Activated T-cell treated with anti-CD3 and anti-CD28 coated beads, Interleukin-2, amount 50 U/mL, for 24 hours (primary cell): ENCODE data around the gene FRMD4B.

ENCODE experiments used
- DNase-seq: peaks from one replicate; pipeline ENCODE4 v3.0.0-alpha.2; 2020
- H3K27ac Mint-ChIP-seq: 2 replicates; pipeline ENCODE4 v1.8.0; 2020; ENCODE audit warnings: mild to moderate bottlenecking, mixed read lengths
- H3K27me3 Mint-ChIP-seq: 2 replicates; pipeline ENCODE4 v1.8.0; 2020; ENCODE audit warnings: mixed read lengths
- H3K36me3 Mint-ChIP-seq: 2 replicates; pipeline ENCODE4 v1.8.0; 2020; ENCODE audit warnings: low read depth, mixed read lengths
- H3K4me1 Mint-ChIP-seq: 2 replicates; pipeline ENCODE4 v1.8.0; 2020; ENCODE audit warnings: low read depth, mixed read lengths
- H3K4me3 Mint-ChIP-seq: 2 replicates; pipeline ENCODE4 v1.8.0; 2020; ENCODE audit warnings: mild to moderate bottlenecking, moderate library complexity, mixed read lengths
- H3K9me3 Mint-ChIP-seq: 2 replicates; pipeline ENCODE4 v1.8.0; 2020; ENCODE audit warnings: mixed read lengths

FRMD4B gene

DNA sequence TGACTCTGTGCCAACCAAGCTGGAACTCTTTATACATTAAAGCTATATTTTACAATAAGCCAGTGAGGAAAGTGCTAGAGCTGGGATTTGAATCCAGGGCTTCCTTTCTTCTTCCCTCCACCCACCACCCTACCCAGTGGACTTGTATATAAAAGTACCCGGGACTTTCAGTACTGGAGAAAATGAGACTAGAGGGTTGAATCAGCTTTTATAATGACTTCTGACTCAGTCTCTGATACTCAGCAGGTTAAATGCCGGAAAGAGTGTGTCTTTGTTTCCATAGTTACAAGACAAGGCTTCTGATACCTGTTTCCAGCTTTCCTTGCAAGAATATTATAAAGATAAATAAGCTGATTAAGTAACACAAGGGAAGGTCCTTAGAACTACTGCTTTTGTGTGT is 80.9 kb downstream of the FRMD4B start:
- H3K36me3 Mint-ChIP-seq: no peaks in the 10 kb centered on the region
- H3K27me3 Mint-ChIP-seq: no peaks in the 10 kb centered on the region
- peak overlapping the region; percentile 40 for H3K27ac Mint-ChIP-seq
- no peak overlapping the region for H3K4me3 Mint-ChIP-seq
- no peak for DNase-seq
- H3K9me3 Mint-ChIP-seq: no peaks in the 10 kb centered on the region
- H3K4me1 Mint-ChIP-seq: peaks cover 25% of the 10 kb centered on the region

DNA sequence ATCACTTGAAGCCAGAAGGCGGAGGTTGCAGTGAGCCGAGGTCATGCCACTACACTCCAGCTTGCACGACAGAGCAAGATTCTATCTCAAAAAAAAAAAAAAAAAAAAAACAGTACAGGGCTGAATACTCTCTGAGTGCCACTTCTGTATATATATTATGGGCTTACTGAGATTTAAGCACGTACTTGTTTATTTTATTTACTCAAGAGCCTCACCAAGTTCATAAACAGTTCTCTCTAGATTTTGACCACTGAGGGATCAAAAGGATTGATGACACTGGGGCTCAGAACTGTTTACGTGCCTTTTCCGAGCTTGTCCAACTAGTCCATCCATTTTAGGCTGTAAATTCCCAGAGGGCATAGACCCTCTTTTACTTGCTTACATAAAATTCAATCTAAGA is 81.5 kb downstream of the FRMD4B start:
- no peaks in the 10 kb centered on the region for H3K27me3 Mint-ChIP-seq
- H3K36me3 Mint-ChIP-seq: no peaks in the 10 kb centered on the region
- H3K9me3 Mint-ChIP-seq: no peaks in the 10 kb centered on the region
- peaks cover 25% of the 10 kb centered on the region for H3K4me1 Mint-ChIP-seq
- H3K4me3 Mint-ChIP-seq: no peak overlapping the region
- DNase-seq: no peak
- no peak overlapping the region for H3K27ac Mint-ChIP-seq

DNA sequence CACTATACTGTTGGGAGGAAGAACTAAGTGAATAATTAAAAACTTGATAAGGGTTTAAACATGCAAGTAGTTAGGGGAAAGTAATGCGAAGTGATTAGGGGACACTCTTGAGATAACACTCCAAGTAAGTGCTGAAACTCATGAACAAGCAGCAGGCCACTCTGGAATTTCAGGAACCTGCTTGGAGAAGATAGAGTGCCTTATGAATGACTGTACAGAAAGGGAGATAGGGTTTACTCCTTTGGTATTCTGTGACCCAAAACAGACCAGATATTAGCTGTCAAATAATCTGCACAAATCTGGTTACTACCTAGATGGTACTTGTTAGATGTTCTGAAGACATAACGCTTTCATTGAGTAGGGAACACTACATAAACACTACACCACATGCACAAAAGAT is 85.6 kb downstream of the FRMD4B start:
- no peaks in the 10 kb centered on the region for H3K27me3 Mint-ChIP-seq
- peaks cover 11% of the 10 kb centered on the region for H3K4me1 Mint-ChIP-seq
- no peak overlapping the region for H3K4me3 Mint-ChIP-seq
- no peak for DNase-seq
- H3K27ac Mint-ChIP-seq: no peak overlapping the region
- no peaks in the 10 kb centered on the region for H3K9me3 Mint-ChIP-seq
- no peaks in the 10 kb centered on the region for H3K36me3 Mint-ChIP-seq

DNA sequence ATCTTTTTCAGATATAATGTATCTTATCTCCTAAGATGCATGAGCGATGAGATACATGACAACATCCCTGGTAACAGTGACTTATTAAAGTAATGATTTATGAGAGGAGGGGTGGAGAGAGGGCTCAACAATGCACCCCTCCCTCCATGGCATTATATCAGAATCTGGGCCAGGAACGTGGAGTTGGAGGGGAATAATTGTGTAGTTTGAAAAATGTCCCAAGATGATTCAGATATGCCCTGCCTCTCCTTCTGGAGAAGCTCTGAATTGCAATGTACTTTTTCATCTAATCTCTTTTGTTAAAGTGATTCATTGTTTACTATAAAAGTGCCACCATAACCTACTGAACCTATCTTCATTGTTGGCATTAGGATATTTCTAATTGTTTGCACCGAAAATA is 86.5 kb downstream of the FRMD4B start:
- DNase-seq: no peak
- Mint-ChIP-seq H3K27me3 (no peaks in the 10 kb centered on the region), H3K4me1 (peaks cover 2% of the 10 kb centered on the region), H3K9me3 (no peaks in the 10 kb centered on the region), H3K4me3 (no peak overlapping the region), H3K36me3 (no peaks in the 10 kb centered on the region), H3K27ac (no peak overlapping the region)

DNA sequence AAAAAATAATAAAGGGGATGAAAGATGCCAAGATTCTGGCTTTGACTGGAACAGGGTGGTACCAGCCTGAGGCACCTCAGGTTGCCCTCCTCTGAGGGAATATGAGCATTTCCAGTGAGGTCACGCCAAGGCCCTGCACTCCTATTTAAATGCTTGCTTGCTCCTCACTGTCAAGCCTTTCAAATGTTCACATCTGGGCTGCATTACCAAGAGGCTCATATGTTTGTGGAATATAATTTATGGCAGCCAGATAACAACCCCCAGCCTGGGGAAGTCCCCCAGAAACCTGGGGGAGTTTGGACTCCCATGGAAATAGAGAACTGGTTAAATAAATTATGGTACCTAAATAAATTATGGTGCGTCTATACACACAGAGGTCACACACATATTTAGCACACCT is 88.4 kb downstream of the FRMD4B start:
- no peak for DNase-seq
- Mint-ChIP-seq H3K4me1 (peaks cover 7% of the 10 kb centered on the region), H3K9me3 (no peaks in the 10 kb centered on the region), H3K4me3 (no peak overlapping the region), H3K27ac (no peak overlapping the region), H3K27me3 (no peaks in the 10 kb centered on the region), H3K36me3 (no peaks in the 10 kb centered on the region)

DNA sequence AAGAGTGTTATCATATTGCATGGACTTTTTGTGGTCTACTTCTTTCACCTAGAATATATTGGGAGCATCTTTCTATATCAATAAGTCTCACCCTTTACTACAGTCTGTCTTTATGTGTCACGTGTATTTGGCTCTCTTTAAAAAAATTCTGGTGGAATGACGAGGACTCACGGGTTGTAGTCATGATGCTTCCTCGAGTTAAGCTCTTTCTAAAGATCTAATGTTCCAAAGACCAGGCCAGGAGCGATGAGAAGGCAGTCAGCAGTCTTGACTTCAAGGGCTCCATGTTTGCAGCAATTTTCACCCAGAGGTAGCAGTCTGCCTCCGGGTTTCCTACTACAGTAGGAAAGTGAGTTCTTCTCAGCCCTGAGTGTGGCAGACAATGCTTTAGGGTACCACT is 88.9 kb downstream of the FRMD4B start:
- H3K27me3 Mint-ChIP-seq: no peaks in the 10 kb centered on the region
- H3K4me1 Mint-ChIP-seq: peaks cover 4% of the 10 kb centered on the region
- H3K9me3 Mint-ChIP-seq: no peaks in the 10 kb centered on the region
- no peaks in the 10 kb centered on the region for H3K36me3 Mint-ChIP-seq
- no peak overlapping the region for H3K27ac Mint-ChIP-seq
- no peak overlapping the region for H3K4me3 Mint-ChIP-seq
- no peak for DNase-seq

DNA sequence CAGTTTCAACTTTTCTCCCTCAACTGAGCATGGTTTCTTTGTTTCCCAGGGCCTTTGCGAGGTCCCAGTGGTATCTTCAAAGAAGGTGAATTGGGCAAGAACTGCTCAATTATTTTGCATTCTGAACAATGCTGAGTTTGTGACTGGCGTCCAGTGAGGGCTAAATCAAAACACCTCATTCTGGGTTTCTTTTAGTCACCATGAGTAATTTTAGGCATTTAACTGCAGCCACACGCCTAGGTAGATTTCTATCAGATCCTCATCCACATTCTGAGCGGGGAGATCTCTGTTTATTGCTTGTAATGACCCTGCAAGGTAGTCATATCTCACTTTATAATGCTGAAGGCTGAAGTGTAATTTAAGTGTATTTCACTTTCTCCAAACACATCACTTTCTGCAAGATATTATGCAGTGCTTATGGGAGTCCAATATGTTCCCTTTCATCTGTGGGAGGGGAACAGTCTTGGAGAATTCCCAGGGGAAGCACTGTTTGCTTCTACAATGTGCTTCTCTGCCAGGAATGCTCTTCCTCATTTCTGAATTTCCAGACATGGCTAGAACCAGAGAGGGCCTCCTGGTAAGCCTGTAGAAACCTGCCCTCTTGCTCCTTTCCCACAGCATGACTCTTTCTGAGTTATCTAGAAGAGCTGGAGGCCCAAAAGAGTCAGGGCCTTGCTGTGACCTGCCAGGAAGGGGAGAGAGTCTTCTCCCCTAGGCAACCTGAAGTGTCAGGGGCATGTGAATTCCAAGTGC is 91.7 kb downstream of the FRMD4B start:
- peaks cover 9% of the 10 kb centered on the region for H3K4me1 Mint-ChIP-seq
- no peak overlapping the region for H3K4me3 Mint-ChIP-seq

DNA sequence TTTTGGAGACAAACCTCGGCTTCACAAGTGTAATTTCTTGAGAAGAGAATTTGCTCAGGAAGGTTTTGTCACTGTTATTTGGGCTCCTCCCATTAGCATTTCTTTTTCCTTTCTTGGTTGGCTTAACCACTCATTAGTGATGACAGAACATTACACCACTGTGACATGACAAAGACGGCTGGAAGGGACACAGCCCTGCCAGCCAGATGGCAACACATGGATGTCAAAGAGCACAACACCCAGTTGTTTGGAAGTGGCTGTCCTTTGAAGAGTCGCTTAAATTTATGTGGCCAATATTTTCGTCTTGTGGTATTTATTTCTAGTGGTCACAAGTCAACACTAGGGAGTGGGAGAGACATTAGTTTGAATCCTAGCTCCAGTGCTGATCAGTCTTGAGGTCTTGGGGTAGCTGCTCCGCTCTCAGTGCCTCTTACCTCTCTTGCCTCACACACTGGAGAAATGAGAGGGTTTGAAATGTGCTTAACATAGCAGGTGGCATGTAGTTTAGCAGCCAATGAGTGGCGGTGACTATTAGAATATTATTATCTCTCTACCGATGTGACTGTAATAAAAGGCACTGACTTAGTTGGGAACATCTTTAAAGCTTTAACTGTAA is 92.8 kb downstream of the FRMD4B start:
- no peak overlapping the region for H3K27ac Mint-ChIP-seq
- DNase-seq: no peak
- no peaks in the 10 kb centered on the region for H3K9me3 Mint-ChIP-seq
- H3K4me3 Mint-ChIP-seq: no peak overlapping the region
- peaks cover 20% of the 10 kb centered on the region for H3K4me1 Mint-ChIP-seq
- no peaks in the 10 kb centered on the region for H3K36me3 Mint-ChIP-seq
- no peaks in the 10 kb centered on the region for H3K27me3 Mint-ChIP-seq

More for the DNA sequence above, 91.7 kb downstream of the FRMD4B start:
- H3K27ac Mint-ChIP-seq: no peak overlapping the region
- H3K27me3 Mint-ChIP-seq: no peaks in the 10 kb centered on the region
- H3K36me3 Mint-ChIP-seq: no peaks in the 10 kb centered on the region
- no peak for DNase-seq
- no peaks in the 10 kb centered on the region for H3K9me3 Mint-ChIP-seq

DNA sequence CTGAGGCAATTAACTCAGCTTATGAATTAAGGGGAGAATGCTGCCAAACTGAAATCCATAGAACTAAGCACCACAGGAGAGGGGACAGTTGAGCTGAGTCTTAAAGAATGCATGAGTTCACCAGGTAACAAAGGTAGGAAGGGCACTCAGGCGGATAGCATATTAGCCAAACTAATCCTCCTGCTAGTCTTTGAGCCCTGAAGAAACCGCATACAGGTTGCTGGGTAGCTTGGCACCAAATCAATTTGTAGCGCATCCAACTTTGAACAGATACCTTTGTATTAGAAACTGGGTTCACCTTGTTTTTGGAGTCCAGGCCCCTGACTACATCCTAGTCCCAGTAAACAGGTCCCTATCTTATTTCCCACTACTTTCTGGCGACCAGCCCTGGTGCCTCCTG is 93.7 kb downstream of the FRMD4B start:
- H3K27me3 Mint-ChIP-seq: no peaks in the 10 kb centered on the region
- H3K27ac Mint-ChIP-seq: no peak overlapping the region
- no peak overlapping the region for H3K4me3 Mint-ChIP-seq
- DNase-seq: no peak
- H3K4me1 Mint-ChIP-seq: peaks cover 28% of the 10 kb centered on the region
- H3K36me3 Mint-ChIP-seq: no peaks in the 10 kb centered on the region
- H3K9me3 Mint-ChIP-seq: no peaks in the 10 kb centered on the region

DNA sequence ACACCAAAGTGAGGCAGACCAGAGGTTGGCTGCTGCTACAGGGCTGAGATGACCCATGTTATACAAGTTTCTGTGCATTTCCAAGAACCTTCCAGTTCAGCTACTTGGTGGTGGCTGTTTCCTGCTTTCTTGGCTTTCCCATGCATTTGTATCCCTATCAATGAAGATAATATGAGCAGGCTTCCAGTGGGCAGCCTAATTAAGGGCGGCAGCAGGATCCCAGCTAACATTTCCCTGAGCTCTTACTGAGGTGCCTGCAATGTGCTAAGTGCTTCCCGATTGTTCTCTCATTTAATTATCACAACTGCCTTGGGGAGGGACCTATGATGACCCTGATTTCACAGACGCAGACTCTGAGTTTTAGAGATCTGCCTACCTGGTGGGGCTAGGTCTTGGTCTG is 95.5 kb downstream of the FRMD4B start:
- Mint-ChIP-seq H3K9me3 (no peaks in the 10 kb centered on the region), H3K27ac (no peak overlapping the region), H3K4me1 (peaks cover 28% of the 10 kb centered on the region), H3K4me3 (no peak overlapping the region), H3K27me3 (peaks cover 3% of the 10 kb centered on the region), H3K36me3 (no peaks in the 10 kb centered on the region)
- no peak for DNase-seq

DNA sequence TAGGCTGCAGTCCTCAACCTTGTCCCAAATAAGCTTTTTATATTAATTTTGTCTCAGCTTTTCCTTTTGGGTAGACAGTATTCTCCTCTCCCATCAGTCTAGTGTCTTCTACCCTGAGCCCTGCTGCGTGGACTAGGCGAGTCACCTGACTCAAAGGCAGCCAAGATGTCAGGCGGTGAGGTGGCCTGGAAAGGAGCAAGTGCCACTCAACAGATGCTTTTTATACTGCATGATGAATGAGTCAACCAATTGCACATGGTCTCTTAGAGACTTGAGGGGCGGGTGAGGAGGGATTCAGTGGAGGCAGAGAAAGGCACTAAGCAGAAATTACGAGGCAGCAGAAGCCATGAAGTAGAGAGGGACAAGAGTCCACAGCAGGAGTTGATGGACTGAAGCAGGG is 95.9 kb downstream of the FRMD4B start:
- Mint-ChIP-seq H3K36me3 (no peaks in the 10 kb centered on the region), H3K9me3 (no peaks in the 10 kb centered on the region), H3K27ac (no peak overlapping the region), H3K4me1 (peaks cover 28% of the 10 kb centered on the region), H3K4me3 (no peak overlapping the region), H3K27me3 (peaks cover 3% of the 10 kb centered on the region)
- no peak for DNase-seq

DNA sequence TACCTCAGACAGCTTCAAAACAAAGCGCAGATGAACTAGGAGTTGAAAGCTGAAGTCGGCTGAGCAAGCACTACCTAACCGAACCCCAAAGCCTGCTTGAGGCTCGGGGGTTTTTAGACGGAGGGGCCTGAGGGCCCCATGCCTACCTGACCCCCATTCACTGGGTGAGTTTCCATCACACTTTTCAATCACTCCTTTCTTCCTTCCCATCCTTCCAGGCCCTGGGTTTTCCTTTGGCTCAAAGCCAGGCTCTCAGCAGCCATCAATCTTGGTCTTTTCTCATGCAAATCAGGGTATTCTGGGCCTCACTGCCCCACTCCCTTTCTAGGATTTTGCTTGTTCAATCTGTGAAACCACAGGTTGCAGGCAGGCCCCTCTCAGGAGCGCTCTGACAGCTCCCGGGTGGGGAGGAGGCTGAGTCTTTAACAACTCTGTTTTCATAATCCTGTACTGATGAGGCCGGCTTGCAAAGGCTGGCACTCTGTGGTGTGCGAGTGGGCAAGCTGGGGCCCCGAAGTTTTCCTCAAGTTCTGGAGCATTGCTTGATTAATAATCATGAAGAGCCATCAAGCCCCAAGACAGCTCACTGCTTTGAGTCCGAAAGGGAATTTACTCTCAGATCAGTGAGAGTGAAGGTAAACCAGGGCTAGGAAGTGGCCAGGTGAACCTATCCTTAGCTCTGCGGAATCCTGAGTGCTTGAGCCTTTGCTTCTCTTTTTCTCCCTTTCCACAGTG is 97.6 kb downstream of the FRMD4B start:
- peak overlapping the region; percentile 78 for H3K27ac Mint-ChIP-seq
- peaks cover 28% of the 10 kb centered on the region for H3K4me1 Mint-ChIP-seq
- no peaks in the 10 kb centered on the region for H3K9me3 Mint-ChIP-seq
- peak; percentile 69 for DNase-seq
- H3K4me3 Mint-ChIP-seq: peak overlapping the region; percentile 51
- no peaks in the 10 kb centered on the region for H3K36me3 Mint-ChIP-seq
- H3K27me3 Mint-ChIP-seq: peaks cover 3% of the 10 kb centered on the region

DNA sequence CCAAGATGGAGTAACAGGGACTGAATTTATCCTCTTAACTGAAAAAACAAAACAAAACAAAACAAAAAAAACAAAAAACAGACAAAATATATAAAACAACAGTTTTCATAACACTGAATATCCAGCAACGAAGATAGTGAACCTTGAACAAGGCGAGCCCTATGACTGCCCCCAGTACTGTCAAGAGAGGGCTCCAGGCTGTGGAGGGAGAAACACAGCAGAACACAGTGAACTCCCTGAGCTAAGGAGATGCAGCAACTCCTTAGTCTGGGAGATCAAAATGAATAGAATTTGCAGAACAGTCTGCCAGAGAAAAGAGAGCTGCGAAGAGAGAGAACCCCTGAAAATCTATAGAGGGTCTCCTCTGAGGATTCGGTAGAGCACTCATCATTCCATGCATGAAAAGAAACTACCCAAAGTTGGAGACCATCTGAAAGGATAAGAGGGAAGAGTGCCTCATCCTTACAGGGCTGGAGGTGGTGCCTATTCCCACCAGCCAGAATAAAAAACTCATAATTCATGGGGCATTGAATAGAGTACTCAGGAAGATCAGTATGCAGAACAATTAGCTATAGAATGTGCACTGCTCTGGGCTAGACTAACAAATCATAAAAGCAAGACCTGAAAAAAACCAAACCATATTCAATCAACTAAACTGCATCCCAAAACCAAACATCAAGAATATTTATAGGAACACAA is 101.8 kb downstream of the FRMD4B start:
- H3K36me3 Mint-ChIP-seq: no peaks in the 10 kb centered on the region
- H3K9me3 Mint-ChIP-seq: no peaks in the 10 kb centered on the region
- H3K27ac Mint-ChIP-seq: no peak overlapping the region
- no peak for DNase-seq
- no peak overlapping the region for H3K4me3 Mint-ChIP-seq
- peaks cover 54% of the 10 kb centered on the region for H3K4me1 Mint-ChIP-seq
- H3K27me3 Mint-ChIP-seq: peaks cover 3% of the 10 kb centered on the region

DNA sequence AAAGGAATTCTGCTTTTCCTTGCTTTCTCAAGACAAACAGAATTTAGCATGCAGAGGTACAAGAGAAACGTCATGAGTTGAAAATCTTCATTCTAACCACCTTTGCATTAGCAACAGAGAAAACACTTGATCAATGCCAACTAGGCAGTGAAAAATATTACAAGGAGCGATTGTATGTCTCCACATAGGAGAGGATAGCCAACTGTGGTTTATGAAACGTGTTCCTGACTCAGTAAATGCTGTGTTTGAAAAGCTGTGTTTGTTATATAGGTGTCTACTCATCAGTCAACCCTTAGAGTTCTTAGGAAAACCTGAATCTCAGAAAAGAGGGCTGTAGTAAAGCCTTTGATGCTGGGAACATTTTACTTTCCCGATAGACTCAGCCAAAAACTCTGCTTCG is 102.4 kb downstream of the FRMD4B start:
- H3K27ac Mint-ChIP-seq: no peak overlapping the region
- H3K4me3 Mint-ChIP-seq: no peak overlapping the region
- no peak for DNase-seq
- H3K9me3 Mint-ChIP-seq: no peaks in the 10 kb centered on the region
- H3K27me3 Mint-ChIP-seq: peaks cover 3% of the 10 kb centered on the region
- H3K4me1 Mint-ChIP-seq: peaks cover 48% of the 10 kb centered on the region
- no peaks in the 10 kb centered on the region for H3K36me3 Mint-ChIP-seq
